ENCODE results near the gene SFMBT1.
"Not testable (repeated sequence)": the region's sequence is repeated elsewhere in the genome, so short reads cannot be mapped to it uniquely, and the experiment has no call there.

SFMBT1 gene

GRCh38 chr3:53073553-53074365 lies 27.9 kb upstream of the SFMBT1 start:
- DNase-seq (ENCODE audit: low read depth in 1 of 2, low spot score in 1 of 2) = no peak

- DNase-seq (ENCODE audit: low read depth in 1 of 2, low spot score in 1 of 2) = peak; percentile 71 to 79
Measured at GRCh38 chr3:53072653-53073552, 27.0 kb upstream of the SFMBT1 start.

- no peak for DNase-seq (ENCODE audit: low read depth in 1 of 2, low spot score in 1 of 2)
Measured at GRCh38 chr3:53071882-53072431, 26.1 kb upstream of the SFMBT1 start.

GRCh38 chr3:53069422-53070068 lies 23.7 kb upstream of the SFMBT1 start:
- DNase-seq (ENCODE audit: low read depth in 1 of 2, low spot score in 1 of 2) = no peak

- no peak for DNase-seq (ENCODE audit: low read depth in 1 of 2, low spot score in 1 of 2)
Measured at GRCh38 chr3:53068176-53068575, 22.3 kb upstream of the SFMBT1 start.

DNA sequence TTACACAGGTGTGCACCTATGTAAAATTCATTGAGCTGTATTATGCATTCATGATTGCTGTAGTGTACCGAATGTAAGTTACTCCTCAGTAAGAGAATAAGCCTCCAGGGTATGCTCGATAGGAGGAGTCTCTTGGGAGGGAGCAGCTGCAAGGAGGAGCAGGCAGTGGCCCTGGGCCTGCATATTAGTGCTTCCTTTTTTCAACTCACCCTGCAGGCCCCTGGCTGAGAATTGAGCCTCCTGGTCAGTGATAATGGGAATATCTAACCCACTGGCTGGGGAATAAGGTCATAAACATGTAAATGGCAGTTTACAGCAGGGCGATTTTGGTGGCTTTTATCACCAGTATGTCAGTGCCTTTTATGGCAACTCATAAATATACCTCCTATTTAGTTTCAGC lies 21.7 kb upstream of the SFMBT1 start:
- DNase-seq (ENCODE audit: low read depth in 1 of 2, low spot score in 1 of 2) = no peak

GRCh38 chr3:53065841-53066480 lies 20.1 kb upstream of the SFMBT1 start:
- no peak for DNase-seq (ENCODE audit: low read depth in 1 of 2, low spot score in 1 of 2)

- DNase-seq (ENCODE audit: low read depth in 1 of 2, low spot score in 1 of 2) = no peak
Measured at GRCh38 chr3:53062905-53063304, 17.0 kb upstream of the SFMBT1 start.

- DNase-seq (ENCODE audit: low read depth in 1 of 2, low spot score in 1 of 2) = no peak
Measured at GRCh38 chr3:53056442-53056841, 10.6 kb upstream of the SFMBT1 start.

DNA sequence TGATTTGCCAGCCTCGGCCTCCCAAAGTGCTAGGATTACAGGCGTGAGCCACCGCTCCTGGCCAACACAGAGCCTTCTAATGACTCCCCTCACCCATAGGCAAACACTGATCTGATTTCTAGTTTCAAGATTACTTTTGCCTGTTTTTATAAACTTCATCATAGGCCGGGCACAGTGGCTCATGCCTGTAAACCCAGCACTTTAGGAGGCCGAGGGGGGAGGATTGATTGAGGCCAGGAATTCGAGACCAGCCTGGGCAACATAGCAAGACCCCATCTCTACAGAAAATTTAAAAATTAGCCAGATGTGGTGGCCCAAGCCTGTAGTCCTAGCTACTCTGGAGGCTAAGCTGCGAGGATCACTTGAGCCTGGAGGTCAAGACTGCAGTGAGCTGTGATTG lies 8.4 kb upstream of the SFMBT1 start:
- DNase-seq (ENCODE audit: low read depth in 1 of 2, low spot score in 1 of 2) = not testable (repeated sequence)

DNA sequence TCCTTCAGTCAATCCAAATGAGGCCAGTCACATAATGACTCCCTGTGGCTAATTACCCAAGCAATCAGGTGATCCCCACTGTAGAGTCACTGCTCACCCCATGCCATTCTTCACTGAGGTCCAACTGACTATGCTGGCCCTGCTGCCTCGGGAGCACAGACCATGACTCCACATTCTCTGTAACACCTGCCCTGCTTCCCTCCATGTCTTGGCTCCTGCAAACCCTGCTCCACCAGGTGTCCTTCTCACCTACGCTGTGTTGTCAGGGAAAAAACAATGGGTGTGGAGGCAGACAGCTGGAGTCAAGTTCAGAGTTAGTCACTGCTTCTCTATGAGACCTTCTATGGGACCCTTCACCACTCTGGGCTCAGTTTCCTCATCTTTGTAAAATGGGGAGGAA lies 6.1 kb upstream of the SFMBT1 start:
- DNase-seq (ENCODE audit: low read depth in 1 of 2, low spot score in 1 of 2) = no peak

GRCh38 chr3:53049987-53050386 lies 4.1 kb upstream of the SFMBT1 start:
- DNase-seq (ENCODE audit: low read depth in 1 of 2, low spot score in 1 of 2) = no peak

DNA sequence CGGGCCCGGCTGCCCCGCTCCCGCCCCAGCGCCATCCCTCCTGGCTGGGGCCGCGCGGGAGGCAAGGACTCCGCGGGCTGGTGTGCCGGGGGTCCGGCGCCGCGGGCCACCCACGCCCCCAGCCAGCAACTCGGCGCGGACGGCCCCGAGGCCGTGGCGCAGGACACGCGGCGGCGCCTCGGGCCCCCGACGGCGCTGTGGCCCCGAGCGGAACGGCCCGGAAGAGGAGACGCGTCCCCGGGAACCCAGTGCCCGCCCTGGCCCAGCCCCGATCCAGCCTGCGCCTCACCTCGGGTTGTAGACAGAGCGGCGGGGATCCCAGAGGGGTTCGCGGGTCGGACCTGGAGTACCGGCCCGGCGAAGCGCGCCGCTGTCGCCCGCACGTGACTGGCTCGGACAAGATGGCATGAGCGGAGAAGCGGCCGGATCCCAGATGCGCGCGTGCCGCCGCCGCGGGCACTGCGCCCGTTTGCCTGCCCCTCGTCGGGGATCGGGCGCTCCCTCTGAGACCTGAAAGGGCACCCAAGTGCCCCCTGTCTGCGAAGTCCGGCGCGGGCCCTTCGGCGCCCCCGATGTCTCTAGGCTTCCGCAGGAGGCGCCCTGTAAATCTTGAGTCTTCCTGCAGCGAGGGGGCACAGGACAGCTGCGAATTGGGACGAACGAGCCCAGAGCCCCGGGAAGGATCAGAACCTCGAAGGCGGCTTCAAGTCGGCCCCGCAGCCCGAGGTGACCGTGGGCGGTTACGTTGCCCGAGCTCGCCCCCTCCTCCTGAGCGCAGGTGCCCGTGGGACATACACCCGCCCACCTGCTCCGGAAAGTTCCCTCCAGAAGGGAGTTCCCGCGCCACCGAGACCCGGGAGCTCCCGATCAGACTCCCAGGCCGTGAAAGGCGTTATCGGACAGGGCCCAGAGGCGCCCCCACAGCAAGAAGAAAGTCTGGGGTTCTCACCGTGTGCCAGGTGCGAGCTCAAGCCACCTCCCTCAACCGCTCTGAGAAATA lies 598 bp upstream of the SFMBT1 start:
- peak; percentile 35 to 44 for DNase-seq (ENCODE audit: low read depth in 1 of 2, low spot score in 1 of 2)

- peak; percentile 35 to 41 for DNase-seq (ENCODE audit: low read depth in 1 of 2, low spot score in 1 of 2)
Measured at GRCh38 chr3:53044711-53045517, 959 bp downstream of the SFMBT1 start.

GRCh38 chr3:53044371-53044710 lies 1.5 kb downstream of the SFMBT1 start:
- DNase-seq (ENCODE audit: low read depth in 1 of 2, low spot score in 1 of 2) = no peak

DNA sequence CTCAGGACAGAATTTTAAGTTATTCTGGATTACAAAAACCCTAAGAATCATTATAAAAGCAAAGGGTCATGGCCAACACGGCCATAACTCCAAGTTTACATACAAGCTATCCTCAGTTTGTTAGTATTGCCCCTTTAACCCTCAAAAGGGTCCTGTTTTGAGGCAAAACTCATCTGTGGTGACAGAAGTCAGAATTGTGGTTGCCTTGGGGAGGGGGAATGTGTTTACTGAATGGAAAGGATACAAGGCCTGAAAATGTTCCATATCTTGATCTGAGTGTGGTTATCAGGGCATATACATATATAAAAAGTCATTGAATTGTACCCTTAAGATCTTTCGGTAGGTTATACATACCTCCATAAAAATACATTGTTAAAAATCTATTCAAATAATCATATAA lies 2.1 kb downstream of the SFMBT1 start:
- no peak for DNase-seq (ENCODE audit: low read depth in 1 of 2, low spot score in 1 of 2)

GRCh38 chr3:53042651-53043050 lies 3.2 kb downstream of the SFMBT1 start:
- DNase-seq (ENCODE audit: low read depth in 1 of 2, low spot score in 1 of 2) = no peak

DNA sequence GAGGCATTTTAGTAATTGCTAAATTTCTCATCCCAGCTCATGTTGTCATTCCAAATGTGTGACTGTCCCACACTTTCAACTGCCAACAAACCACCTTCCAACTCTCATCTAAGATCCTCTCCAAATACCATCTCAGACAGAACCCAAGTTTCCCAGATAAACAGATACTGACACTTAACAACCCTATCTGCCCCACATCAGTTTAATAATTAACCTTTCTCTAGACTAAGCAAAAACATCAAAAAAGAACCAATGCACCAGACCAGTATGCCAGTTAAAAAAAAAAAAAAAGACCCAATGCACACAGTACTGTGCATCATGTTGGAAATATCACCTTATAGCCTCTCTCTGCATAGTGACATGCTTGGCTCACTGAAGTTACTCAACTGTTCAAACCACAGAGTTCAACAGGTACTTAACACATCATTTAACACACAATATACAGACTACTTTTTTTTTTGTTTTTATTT lies 5.5 kb downstream of the SFMBT1 start:
- no peak for DNase-seq (ENCODE audit: low read depth in 1 of 2, low spot score in 1 of 2)

- DNase-seq (ENCODE audit: low read depth in 1 of 2, low spot score in 1 of 2) = no peak
Measured at GRCh38 chr3:53039376-53039752, 6.5 kb downstream of the SFMBT1 start.
